GM13977 (cell line): ENCODE measurements around the gene OST4.
A peak's percentile ranks its signal among the peaks of the same experiment; 100 is the strongest.

Experiments used
- DNase-seq: peaks from one replicate; pipeline ENCODE4 v3.0.0; 2012; ENCODE audit warnings: low spot score
- in situ Hi-C: fragments of 300-500 bp; cut with MboI; formaldehyde crosslinking; loops from one replicate; pipeline ENCODE4 v1.12.0; 2022; ENCODE audit warnings: low sequenced_read_pairs, low pct_unique_long_range_greater_than_20kb, mixed read lengths, inconsistent platforms; ENCODE audit not compliant: unreplicated experiment
- TF ChIP-seq, protein P1 (sequence below): IDR thresholded peaks from 2 replicates; pipeline ENCODE4 v1.5.1; 2012; ENCODE audit warnings: mild to moderate bottlenecking, control low read depth; ENCODE audit not compliant: insufficient read depth; ENCODE audit errors: extremely low read depth, missing control alignments

OST4 gene

DNA sequence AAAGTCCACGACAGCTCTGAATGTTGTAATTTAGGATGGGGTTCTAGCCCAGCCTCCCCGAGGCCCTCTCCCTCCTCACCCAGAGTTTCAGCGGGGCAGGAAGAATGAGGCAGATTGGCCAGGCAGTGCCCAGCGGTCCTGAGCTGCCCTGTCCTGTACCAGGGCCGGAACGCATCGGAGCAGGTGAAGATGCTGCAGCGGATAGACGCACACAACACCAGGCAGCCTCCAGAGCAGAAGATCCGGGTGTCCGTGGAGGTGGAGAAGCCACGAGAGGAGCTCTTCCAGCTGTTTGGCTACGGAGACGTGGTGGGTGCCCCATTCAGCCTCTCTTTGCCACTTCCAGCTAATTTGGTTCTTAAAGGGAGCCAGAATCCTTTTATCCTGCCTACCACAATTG lies 25.9 kb upstream of the OST4 start:
- TF ChIP-seq, protein P1, sequence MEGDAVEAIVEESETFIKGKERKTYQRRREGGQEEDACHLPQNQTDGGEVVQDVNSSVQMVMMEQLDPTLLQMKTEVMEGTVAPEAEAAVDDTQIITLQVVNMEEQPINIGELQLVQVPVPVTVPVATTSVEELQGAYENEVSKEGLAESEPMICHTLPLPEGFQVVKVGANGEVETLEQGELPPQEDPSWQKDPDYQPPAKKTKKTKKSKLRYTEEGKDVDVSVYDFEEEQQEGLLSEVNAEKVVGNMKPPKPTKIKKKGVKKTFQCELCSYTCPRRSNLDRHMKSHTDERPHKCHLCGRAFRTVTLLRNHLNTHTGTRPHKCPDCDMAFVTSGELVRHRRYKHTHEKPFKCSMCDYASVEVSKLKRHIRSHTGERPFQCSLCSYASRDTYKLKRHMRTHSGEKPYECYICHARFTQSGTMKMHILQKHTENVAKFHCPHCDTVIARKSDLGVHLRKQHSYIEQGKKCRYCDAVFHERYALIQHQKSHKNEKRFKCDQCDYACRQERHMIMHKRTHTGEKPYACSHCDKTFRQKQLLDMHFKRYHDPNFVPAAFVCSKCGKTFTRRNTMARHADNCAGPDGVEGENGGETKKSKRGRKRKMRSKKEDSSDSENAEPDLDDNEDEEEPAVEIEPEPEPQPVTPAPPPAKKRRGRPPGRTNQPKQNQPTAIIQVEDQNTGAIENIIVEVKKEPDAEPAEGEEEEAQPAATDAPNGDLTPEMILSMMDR = no peak
- in situ Hi-C loops = no loop called here
- DNase-seq = no peak

DNA sequence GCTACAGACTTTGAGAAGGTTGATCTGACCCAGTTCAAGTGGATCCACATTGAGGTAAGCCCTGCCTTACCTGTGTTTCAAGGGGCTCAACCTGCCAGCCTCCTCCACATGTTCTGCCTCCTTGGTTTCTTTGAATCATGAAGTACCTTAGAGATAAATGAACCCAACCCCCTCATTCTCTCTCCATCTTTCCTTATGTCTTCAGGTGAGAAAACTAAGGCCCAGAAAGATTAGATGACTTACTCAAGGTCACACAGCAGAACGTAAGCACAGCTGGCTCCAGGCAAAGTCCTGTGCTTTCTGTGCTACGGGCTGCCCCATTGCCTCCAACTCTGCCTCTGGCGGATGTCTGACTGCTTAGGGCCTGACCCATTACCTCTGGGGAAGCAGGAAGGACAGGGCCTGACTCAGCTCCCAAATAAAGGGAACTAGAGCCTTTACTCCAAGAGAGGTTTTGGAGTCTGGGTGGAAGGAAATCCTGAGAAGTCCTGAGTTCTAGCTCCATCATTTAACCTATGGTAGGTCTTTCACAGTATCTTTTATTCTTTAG lies 25.4 kb upstream of the OST4 start:
- no peak for DNase-seq
- in situ Hi-C loops = no loop called here
- TF ChIP-seq, protein P1 = no peak

DNA sequence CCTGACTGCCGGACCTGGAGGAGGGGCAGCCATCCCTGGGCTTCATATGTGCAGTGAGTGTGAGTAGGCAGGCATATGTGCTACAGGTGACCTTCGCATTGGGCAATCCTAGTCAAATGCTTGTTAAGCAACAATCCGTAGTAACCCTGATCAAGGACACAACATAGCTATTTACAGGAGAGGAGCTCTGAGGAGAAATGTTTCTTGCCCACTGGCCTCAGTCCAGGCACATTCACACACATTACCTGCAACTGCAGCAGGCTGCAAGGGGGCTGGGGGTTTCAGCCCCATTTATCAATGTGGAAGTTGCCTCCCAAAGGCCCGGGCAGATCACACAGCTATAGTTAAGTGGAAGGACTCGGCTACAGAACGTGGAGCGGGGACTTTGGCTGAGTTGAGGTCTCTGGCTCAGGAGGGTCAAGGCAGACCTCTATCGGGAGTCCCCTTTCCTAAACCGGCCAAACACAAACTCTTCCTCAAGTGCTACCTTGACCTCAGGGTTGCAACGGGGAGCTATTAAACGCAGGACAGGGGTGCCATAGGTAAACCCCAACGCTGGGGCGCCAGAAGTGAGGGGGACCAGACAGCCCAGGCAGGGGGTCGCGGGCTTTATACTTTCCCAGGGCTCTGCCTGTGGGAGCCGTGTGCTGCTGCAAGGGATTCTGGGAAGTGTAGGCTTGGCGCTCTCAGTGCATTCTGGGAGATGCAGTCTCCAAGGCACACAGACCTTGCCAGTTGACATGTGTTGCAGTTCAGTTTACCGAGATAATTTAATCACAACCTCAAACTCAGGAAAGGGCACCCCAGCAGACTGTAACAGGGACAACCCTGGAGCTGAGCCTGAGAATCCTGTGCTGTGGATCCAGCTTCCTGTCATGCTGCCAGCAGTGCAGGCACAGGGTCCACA lies 24.5 kb upstream of the OST4 start:
- in situ Hi-C loops = no loop called here
- DNase-seq = peak; percentile 88

DNA sequence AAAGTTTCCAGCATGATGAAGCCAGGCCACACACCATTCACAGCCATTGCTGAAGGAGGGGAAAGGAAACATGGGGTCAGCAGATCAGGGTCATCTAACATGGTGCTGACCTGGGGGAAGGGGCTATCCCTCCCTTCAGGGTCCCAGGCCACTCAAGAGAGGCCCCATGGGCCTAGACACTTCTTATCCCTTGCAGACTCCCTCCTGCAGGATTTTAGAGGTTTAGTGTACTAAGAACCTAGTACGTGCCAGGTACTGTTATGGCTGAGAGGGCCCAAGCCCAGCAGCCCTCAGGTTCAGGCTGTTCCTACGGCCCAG lies 23.9 kb upstream of the OST4 start:
- in situ Hi-C loops = no loop called here
- no peak for DNase-seq
- TF ChIP-seq, protein P1 = no peak

More for the DNA sequence above, 24.5 kb upstream of the OST4 start:
- TF ChIP-seq, protein P1 = no peak

DNA sequence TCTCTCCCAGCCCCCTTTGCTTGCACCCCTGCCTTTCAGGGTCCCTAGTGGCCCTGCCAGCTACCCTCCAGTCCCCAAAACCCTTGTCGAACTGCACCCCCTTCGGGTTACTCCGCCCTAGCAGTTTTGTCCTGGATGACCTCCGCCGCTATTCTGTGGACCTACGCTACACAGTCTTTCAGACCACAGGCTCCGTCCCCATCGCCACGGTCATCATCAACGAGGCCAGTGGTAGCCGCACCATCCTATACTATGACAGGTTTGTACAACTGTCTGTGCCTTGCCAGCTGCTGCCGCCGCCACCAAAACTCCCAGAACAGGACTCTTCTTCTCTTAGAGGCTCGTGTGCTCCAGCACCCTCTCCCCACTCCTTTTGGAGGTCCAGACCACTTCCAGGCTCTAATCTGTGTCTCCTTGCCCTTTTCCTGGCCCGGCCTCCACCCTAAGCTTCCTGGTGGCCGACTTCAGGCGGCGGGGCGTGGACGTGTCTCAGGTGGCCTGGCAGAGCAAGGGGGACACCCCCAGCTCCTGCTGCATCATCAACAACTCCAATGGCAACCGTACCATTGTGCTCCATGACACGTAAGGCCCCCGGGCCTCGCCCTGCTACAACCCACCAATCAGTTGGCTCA lies 23.0 kb upstream of the OST4 start:
- TF ChIP-seq, protein P1 = no peak
- in situ Hi-C loops = no loop called here
- no peak for DNase-seq

DNA sequence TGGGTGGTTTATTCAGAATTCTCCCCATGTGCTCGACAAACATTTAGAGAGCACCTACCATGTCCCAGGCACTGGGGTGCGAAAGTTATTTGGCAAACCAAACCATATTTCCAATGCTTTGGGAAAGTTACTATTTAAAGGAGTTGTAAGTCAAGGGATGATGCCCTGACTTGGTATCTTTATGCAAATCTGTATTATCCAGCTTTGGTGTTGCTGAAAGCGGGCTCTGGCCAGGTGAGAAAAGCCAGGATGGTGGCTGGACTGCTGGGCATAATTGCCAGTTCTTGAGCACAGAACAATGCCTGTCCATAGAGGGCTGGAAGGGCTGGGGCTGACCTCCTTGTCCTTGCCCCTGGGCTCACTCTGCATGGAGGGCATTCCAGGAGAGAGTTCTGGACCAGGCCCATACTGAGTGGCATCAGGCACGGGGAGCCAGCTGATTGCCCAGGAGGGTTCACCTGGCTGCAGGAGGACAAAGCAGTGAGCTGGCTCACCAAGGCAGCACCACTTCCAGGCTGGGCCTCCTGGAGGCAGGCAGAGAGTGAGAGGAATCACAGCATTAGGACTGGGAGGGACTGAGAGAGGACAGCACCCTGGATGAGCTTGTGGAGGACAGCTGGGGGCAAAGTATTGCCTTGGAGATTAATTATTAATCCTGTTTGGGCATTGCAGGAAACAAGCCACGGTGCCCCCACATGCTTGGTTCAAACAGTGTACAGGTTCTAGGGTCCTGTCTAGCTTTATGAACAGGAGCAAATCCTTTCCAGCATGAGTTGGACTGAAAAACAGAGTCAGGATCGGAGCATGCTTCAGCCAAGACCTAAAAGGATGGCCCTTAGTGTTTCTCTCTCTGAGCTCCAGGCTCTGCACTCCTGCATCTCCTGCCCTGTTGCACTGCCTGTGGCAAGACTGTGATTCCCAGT lies 22.2 kb upstream of the OST4 start:
- no peak for DNase-seq
- in situ Hi-C loops = no loop called here
- TF ChIP-seq, protein P1 = no peak
